Stimulated activated CD8-positive, alpha-beta memory T cell treated with anti-CD3 and anti-CD28 coated beads, Interleukin-12 subunit alpha, Interleukin-12 subunit beta, amount 100 ng/mL, for 4 hours (primary cell): ENCODE measurements around the gene ASF1B.
A peak's percentile ranks its signal among the peaks of the same experiment; 100 is the strongest.

ENCODE experiments used
- DNase-seq: peaks from one replicate; pipeline ENCODE4 v3.0.0-alpha.2; 2020; ENCODE audit warnings: low read depth

Gene ASF1B

GRCh38 chr19:14135355-14135754 lies 1.0 kb downstream of the ASF1B start:
- no peak for DNase-seq

GRCh38 chr19:14127929-14128509 lies 8.4 kb downstream of the ASF1B start:
- DNase-seq = no peak

- no peak for DNase-seq
Measured at GRCh38 chr19:14127176-14127575, 9.2 kb downstream of the ASF1B start.

- DNase-seq = no peak
Measured at GRCh38 chr19:14122924-14123323, 13.5 kb downstream of the ASF1B start.

GRCh38 chr19:14120497-14120780 lies 15.9 kb downstream of the ASF1B start:
- no peak for DNase-seq

- no peak for DNase-seq
Measured at GRCh38 chr19:14119644-14120496, 16.5 kb downstream of the ASF1B start.

GRCh38 chr19:14119146-14119545 lies 17.2 kb downstream of the ASF1B start:
- no peak for DNase-seq

- peak; percentile 16 for DNase-seq
Measured at GRCh38 chr19:14118165-14119051, 18.0 kb downstream of the ASF1B start.

GRCh38 chr19:14117668-14118164 lies 18.7 kb downstream of the ASF1B start, which contains the start of gene PRKACA:
Gene PRKACA (minus strand): TSS chr19:14117762. CDS start chr19:14117547, 215 bp downstream.
- DNase-seq = peak; percentile 99

GRCh38 chr19:14116918-14117578 lies 19.3 kb downstream of the ASF1B start:
- no peak for DNase-seq

- no peak for DNase-seq
Measured at GRCh38 chr19:14116525-14116917, 19.9 kb downstream of the ASF1B start.

- DNase-seq = no peak
Measured at GRCh38 chr19:14115756-14116155, 20.6 kb downstream of the ASF1B start.

GRCh38 chr19:14114854-14115253 lies 21.5 kb downstream of the ASF1B start:
- peak; percentile 21 for DNase-seq

GRCh38 chr19:14114439-14114838 lies 21.9 kb downstream of the ASF1B start:
- no peak for DNase-seq

- no peak for DNase-seq
Measured at GRCh38 chr19:14113762-14114414, 22.5 kb downstream of the ASF1B start.

GRCh38 chr19:14112809-14113385 lies 23.5 kb downstream of the ASF1B start:
- no peak for DNase-seq

- DNase-seq = no peak
Measured at GRCh38 chr19:14112051-14112808, 24.2 kb downstream of the ASF1B start.

GRCh38 chr19:14111486-14111885 lies 24.9 kb downstream of the ASF1B start:
- DNase-seq = no peak

- no peak for DNase-seq
Measured at GRCh38 chr19:14110650-14111049, 25.7 kb downstream of the ASF1B start.
